ENCODE results near the gene MBD4. TPM values are rescaled to one million over a fixed set of nuclear protein-coding genes. Genes with fewer than 3 reads are reported as not detected.

MBD4 gene
- total RNA-seq, 1 experiment from 2014 or later, result 15.7 TPM

- Histone ChIP-seq H3K4me3 (replicated peaks in 1 of 2; ENCODE audit: low read depth in 1 of 2, low read length in 2 of 2) (no peak overlapping the region), H3K27ac (ENCODE audit: low read depth, low read length) (no peak overlapping the region), H3K4me2 (ENCODE audit: low read length) (no peak overlapping the region; the same call in 1 of the 2 replicates), H3K9me2 (ENCODE audit: insufficient read depth) (no peaks in the 10 kb centered on the region), H3K36me3 (ENCODE audit: control insufficient read depth in 1 of 2, insufficient read depth in 2 of 2, low read length in 2 of 2) (0 out of 4 replicates have a peak, but pooled peaks cover 0 to under 1% of the 10 kb centered on the region in 2 experiments), H3K9me3 (ENCODE audit: control insufficient read depth in 1 of 2, insufficient read depth in 1 of 2, low read depth in 1 of 2, low read length in 2 of 2) (no peaks in the 10 kb centered on the region), H3K9ac (ENCODE audit: low read length) (no peak overlapping the region), H3K79me2 (ENCODE audit: insufficient read depth, low read length) (no peaks in the 10 kb centered on the region), H3K27me3 (ENCODE audit: insufficient read depth, low read length) (no peaks in the 10 kb centered on the region), H2AFZ (ENCODE audit: low read depth, low read length, poor library complexity, severe bottlenecking) (no peak overlapping the region), H4K20me1 (ENCODE audit: insufficient read depth) (no peaks in the 10 kb centered on the region), H3K4me1 (ENCODE audit: control insufficient read depth in 1 of 2, insufficient read depth in 2 of 2, low read length in 2 of 2) (peaks cover 0 to 5% of the 10 kb centered on the region in 2 experiments; a peak in 1 of 4 replicates)
- POLR2A ChIA-PET, result no interaction called here
- BruUV-seq (replicated peaks), result no TSS peak
- DNase-seq (ENCODE audit: low read depth, low spot score) (no peak), ATAC-seq (no peak)
- RAD21 ChIA-PET (ENCODE audit: low non-redundant PET in 1 of 2, low total read pairs in 2 of 2, uncharacterized antibody in 2 of 2, unreplicated experiment in 2 of 2), result no interaction called here
- intact Hi-C loops (cut with micrococcal nuclease), result no loop called here
- TF ChIP-seq SRF (IDR thresholded peaks at IDR 0.05; ENCODE audit: low read depth), result no peak
- TF ChIP-seq TCF7L2 (IDR thresholded peaks at IDR 0.05; ENCODE audit: borderline replicate concordance, extremely low read depth, insufficient read depth, insufficient read length), result no peak
- no peak for TF ChIP-seq MAX (IDR thresholded peaks at IDR 0.05)
- TF ChIP-seq CTCF (IDR thresholded peaks at IDR 0.05 in 2 of 3, conservative IDR thresholded peaks at IDR 0.05 in 1 of 3; ENCODE audit: borderline replicate concordance in 1 of 3, insufficient read depth in 1 of 3, low read depth in 2 of 3, low read length in 2 of 3), result no peak
- TF ChIP-seq CBX3 (IDR thresholded peaks at IDR 0.05; ENCODE audit: low read depth), result no peak
- no peak for TF ChIP-seq CEBPB (IDR thresholded peaks at IDR 0.05; ENCODE audit: low read depth)
- CTCF ChIA-PET, result no interaction called here
These were observed 21.9 kb upstream of the MBD4 start for GRCh38 chr3:129461461-129462146.

- no peaks in the 10 kb centered on the region for H3K36me3 ChIP-seq (ENCODE audit: control insufficient read depth in 1 of 2, insufficient read depth in 2 of 2, low read length in 2 of 2)
- peaks cover 0 to 10% of the 10 kb centered on the region in 2 experiments; a peak in 2 of 4 replicates for H3K4me1 ChIP-seq (ENCODE audit: control insufficient read depth in 1 of 2, insufficient read depth in 2 of 2, low read length in 2 of 2)
- no peak overlapping the region for H3K4me3 ChIP-seq (replicated peaks in 1 of 2; ENCODE audit: low read depth in 1 of 2, low read length in 2 of 2)
- no peaks in the 10 kb centered on the region for H4K20me1 ChIP-seq (ENCODE audit: insufficient read depth)
- no peak overlapping the region for H3K9ac ChIP-seq (ENCODE audit: low read length)
- CTCF ChIA-PET, result no interaction called here
- BruUV-seq (replicated peaks), result no TSS peak
- no peaks in the 10 kb centered on the region for H3K9me3 ChIP-seq (ENCODE audit: control insufficient read depth in 1 of 2, insufficient read depth in 1 of 2, low read depth in 1 of 2, low read length in 2 of 2)
- no peak overlapping the region for H3K27ac ChIP-seq (ENCODE audit: low read depth, low read length)
- RAD21 ChIA-PET (ENCODE audit: low non-redundant PET in 1 of 2, low total read pairs in 2 of 2, uncharacterized antibody in 2 of 2, unreplicated experiment in 2 of 2), result no interaction called here
- no peaks in the 10 kb centered on the region for H3K9me2 ChIP-seq (ENCODE audit: insufficient read depth)
- no peaks in the 10 kb centered on the region for H3K27me3 ChIP-seq (ENCODE audit: insufficient read depth, low read length)
- H2AFZ ChIP-seq (ENCODE audit: low read depth, low read length, poor library complexity, severe bottlenecking), result no peak overlapping the region
- no peak overlapping the region; the same call in 1 of the 2 replicates for H3K4me2 ChIP-seq (ENCODE audit: low read length)
- H3K79me2 ChIP-seq (ENCODE audit: insufficient read depth, low read length), result no peaks in the 10 kb centered on the region
- intact Hi-C loops (cut with micrococcal nuclease), result no loop called here
- POLR2A ChIA-PET, result no interaction called here
- DNase-seq (ENCODE audit: low read depth, low spot score), result no peak
- ATAC-seq, result no peak
- TF ChIP-seq POLR2AphosphoS5 (IDR thresholded peaks at IDR 0.05; ENCODE audit: low read depth, low read length), result no peak
- TF ChIP-seq CEBPB (IDR thresholded peaks at IDR 0.05; ENCODE audit: low read depth), result no peak
- no peak for TF ChIP-seq CBX3 (IDR thresholded peaks at IDR 0.05; ENCODE audit: low read depth)
- no peak for TF ChIP-seq ZBTB33 (IDR thresholded peaks at IDR 0.05; ENCODE audit: extremely low read depth, insufficient replicate concordance, low read length)
- TF ChIP-seq ATF3 (IDR thresholded peaks at IDR 0.05), result no peak
- TF ChIP-seq RAD21 (IDR thresholded peaks at IDR 0.05; ENCODE audit: low read depth), result no peak
- TF ChIP-seq SRF (IDR thresholded peaks at IDR 0.05; ENCODE audit: low read depth), result no peak
- no peak for TF ChIP-seq TCF7L2 (IDR thresholded peaks at IDR 0.05; ENCODE audit: borderline replicate concordance, extremely low read depth, insufficient read depth, insufficient read length)
- no peak for TF ChIP-seq JUND (IDR thresholded peaks at IDR 0.05)
These were observed 21.3 kb upstream of the MBD4 start for GRCh38 chr3:129461022-129461421.

All from HCT116 (cell line).